KOPT-K1 (cell line): Measurements from ENCODE around the gene NPTX1.

Experiments
- H3K27ac ChIP-seq: fragments of 200-600 bp; sonication (generic); 2 replicates; pipeline ENCODE4 v1.5.1; 2016; ENCODE audit warnings: antibody characterized with exemption, mild to moderate bottlenecking, low read depth, low read length; ENCODE audit not compliant: poor library complexity, severe bottlenecking
- H3K36me3 ChIP-seq: fragments of 200-600 bp; sonication (generic); 2 replicates; pipeline ENCODE4 v1.5.1; 2017; ENCODE audit warnings: antibody characterized with exemption, mild to moderate bottlenecking, low read length, moderate library complexity; ENCODE audit not compliant: insufficient read depth
- H3K9me3 ChIP-seq: fragments of 200-600 bp; sonication (generic); 2 replicates; pipeline ENCODE4 v1.5.1; 2017; ENCODE audit warnings: antibody characterized with exemption, low read length, mild to moderate bottlenecking; ENCODE audit not compliant: insufficient read depth, poor library complexity, severe bottlenecking

The NPTX1 gene

GRCh38 chr17:80475910-80476876, at the start of gene NPTX1:
TSS of gene NPTX1 (minus strand) at chr17:80476607. CDS start at chr17:80476446, 161 bp downstream.
- Histone ChIP-seq H3K36me3 (no peaks in the 10 kb centered on the region), H3K27ac (no peak within 1 kb of the TSS)

GRCh38 chr17:80523956-80524712, 47.7 kb upstream of the NPTX1 start:
- Histone ChIP-seq H3K9me3 (no peaks in the 10 kb centered on the region), H3K27ac (no peak overlapping the region), H3K36me3 (no peaks in the 10 kb centered on the region)

More at GRCh38 chr17:80475910-80476876, at the start of gene NPTX1:
- H3K9me3 ChIP-seq, result no peaks in the 10 kb centered on the region

- Histone ChIP-seq H3K36me3 (no peaks in the 10 kb centered on the region), H3K9me3 (no peaks in the 10 kb centered on the region), H3K27ac (no peak overlapping the region)
These were observed 46.8 kb upstream of the NPTX1 start for GRCh38 chr17:80523054-80523744.

- no peaks in the 10 kb centered on the region for H3K9me3 ChIP-seq
- H3K27ac ChIP-seq, result no peak overlapping the region
- no peaks in the 10 kb centered on the region for H3K36me3 ChIP-seq
These were observed 44.5 kb upstream of the NPTX1 start for GRCh38 chr17:80520810-80521455.

- Histone ChIP-seq H3K9me3 (no peaks in the 10 kb centered on the region), H3K36me3 (no peaks in the 10 kb centered on the region)
These were observed 42.8 kb upstream of the NPTX1 start for GRCh38 chr17:80519091-80519781.

GRCh38 chr17:80518392-80518791, 42.0 kb upstream of the NPTX1 start:
- Histone ChIP-seq H3K36me3 (no peaks in the 10 kb centered on the region), H3K27ac (no peak overlapping the region), H3K9me3 (no peaks in the 10 kb centered on the region)

More at GRCh38 chr17:80519091-80519781, 42.8 kb upstream of the NPTX1 start:
- no peak overlapping the region for H3K27ac ChIP-seq

- H3K36me3 ChIP-seq, result no peaks in the 10 kb centered on the region
- no peak overlapping the region for H3K27ac ChIP-seq
These were observed 41.2 kb upstream of the NPTX1 start for GRCh38 chr17:80517641-80518040.

GRCh38 chr17:80516171-80516932, 39.9 kb upstream of the NPTX1 start:
- no peaks in the 10 kb centered on the region for H3K36me3 ChIP-seq
- H3K9me3 ChIP-seq, result no peaks in the 10 kb centered on the region
- H3K27ac ChIP-seq, result no peak overlapping the region

More at GRCh38 chr17:80517641-80518040, 41.2 kb upstream of the NPTX1 start:
- H3K9me3 ChIP-seq, result no peaks in the 10 kb centered on the region

GRCh38 chr17:80513892-80514291, 37.5 kb upstream of the NPTX1 start:
- no peaks in the 10 kb centered on the region for H3K9me3 ChIP-seq

GRCh38 chr17:80513201-80513600, 36.8 kb upstream of the NPTX1 start:
- Histone ChIP-seq H3K9me3 (no peaks in the 10 kb centered on the region), H3K36me3 (no peaks in the 10 kb centered on the region), H3K27ac (no peak overlapping the region)

More at GRCh38 chr17:80513892-80514291, 37.5 kb upstream of the NPTX1 start:
- Histone ChIP-seq H3K27ac (no peak overlapping the region), H3K36me3 (no peaks in the 10 kb centered on the region)

GRCh38 chr17:80512233-80512632, 35.8 kb upstream of the NPTX1 start:
- Histone ChIP-seq H3K27ac (no peak overlapping the region), H3K36me3 (no peaks in the 10 kb centered on the region), H3K9me3 (no peaks in the 10 kb centered on the region)

- Histone ChIP-seq H3K27ac (no peak overlapping the region), H3K9me3 (no peaks in the 10 kb centered on the region), H3K36me3 (no peaks in the 10 kb centered on the region)
These were observed 35.1 kb upstream of the NPTX1 start for GRCh38 chr17:80511222-80512180.
